RWPE2 (cell line): ENCODE data around the gene FIBIN.

Source experiments
- ATAC-seq: fragments of 200-7000 bp; cut with Tn5 transposase; 3 replicates; pipeline ENCODE4 v1.9.1; 2021; ENCODE audit warnings: low read depth
- DNase-seq: peaks from one replicate; pipeline ENCODE4 v3.0.0-alpha.2; 2020; ENCODE audit warnings: low spot score
- H3K27ac ChIP-seq: fragments of 450-650 bp; 2 replicates; pipeline ENCODE4 v1.5.1; 2017; ENCODE audit warnings: mild to moderate bottlenecking; ENCODE audit not compliant: poor library complexity, severe bottlenecking
- H3K27me3 ChIP-seq: fragments of 250-450 bp; sonication (Bioruptor Pico); 2 replicates; pipeline ENCODE4 v1.5.1; 2021; ENCODE audit warnings: mild to moderate bottlenecking, moderate library complexity; ENCODE audit not compliant: insufficient read depth, poor library complexity, severe bottlenecking
- H3K36me3 ChIP-seq: fragments of 250-450 bp; sonication (Bioruptor Pico); 2 replicates; pipeline ENCODE4 v1.5.1; 2020; ENCODE audit warnings: low read depth, mild to moderate bottlenecking, moderate library complexity
- H3K4me1 ChIP-seq: fragments of 250-450 bp; sonication (Bioruptor Pico); 2 replicates; pipeline ENCODE4 v1.5.1; 2021; ENCODE audit warnings: mild to moderate bottlenecking, moderate library complexity; ENCODE audit not compliant: insufficient read depth, poor library complexity, severe bottlenecking
- H3K4me3 ChIP-seq: fragments of 250-450 bp; sonication (Bioruptor Pico); 2 replicates; pipeline ENCODE4 v1.5.1; 2021; ENCODE audit warnings: mild to moderate bottlenecking, moderate library complexity; ENCODE audit not compliant: severe bottlenecking
- H3K9me3 ChIP-seq: fragments of 250-450 bp; sonication (Bioruptor Pico); 2 replicates; pipeline ENCODE4 v1.5.1; 2021; ENCODE audit warnings: mild to moderate bottlenecking, moderate library complexity; ENCODE audit not compliant: severe bottlenecking
- CTCF ChIP-seq: fragments of 450-650 bp; IDR thresholded peaks from one replicate; pipeline ENCODE4 v1.5.1; 2017; ENCODE audit warnings: mild to moderate bottlenecking, moderate library complexity; ENCODE audit not compliant: poor library complexity, severe bottlenecking

Gene FIBIN

GRCh38 chr11:26951809-26952515 is 42.0 kb upstream of the FIBIN start:
- H3K36me3 ChIP-seq, result no peaks in the 10 kb centered on the region
- no peak overlapping the region for H3K27ac ChIP-seq
- H3K4me1 ChIP-seq, result peaks cover 16% of the 10 kb centered on the region
- TF ChIP-seq CTCF, result no peak
- no peak overlapping the region for H3K4me3 ChIP-seq
- DNase-seq (no peak), ATAC-seq (no peak)
- H3K9me3 ChIP-seq, result no peaks in the 10 kb centered on the region
- H3K27me3 ChIP-seq, result no peaks in the 10 kb centered on the region

DNA sequence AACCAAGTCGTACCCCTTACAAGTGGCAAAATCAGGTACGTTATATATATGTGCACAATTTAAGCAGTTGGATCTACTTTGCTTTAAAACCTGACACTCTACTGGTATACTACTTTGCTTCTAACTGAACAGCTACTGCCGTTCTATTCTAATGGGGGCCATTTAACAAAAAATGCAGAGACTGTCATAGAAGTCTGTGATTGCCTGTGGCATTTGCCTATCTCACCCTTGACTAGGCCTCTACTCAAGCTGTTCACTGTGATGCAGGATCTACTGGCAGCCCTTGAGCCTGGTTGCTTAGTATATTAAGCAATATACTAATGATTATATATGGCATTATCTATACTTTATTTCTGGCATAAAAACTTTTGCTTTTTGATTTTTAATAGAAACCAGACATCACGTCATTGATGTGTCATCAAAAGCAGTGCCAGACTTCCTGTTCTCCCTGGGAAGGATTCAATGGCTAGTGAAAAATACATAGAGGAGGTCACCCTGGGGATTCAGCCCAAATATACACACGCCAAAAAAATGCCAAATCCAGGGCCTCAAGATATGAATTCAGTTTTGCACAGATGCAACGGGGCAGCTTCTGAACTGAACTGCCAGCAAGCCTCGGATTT is 40.0 kb upstream of the FIBIN start:
- no peak for TF ChIP-seq CTCF
- Histone ChIP-seq H3K4me3 (no peak overlapping the region), H3K36me3 (no peaks in the 10 kb centered on the region), H3K4me1 (no peaks in the 10 kb centered on the region), H3K9me3 (no peaks in the 10 kb centered on the region), H3K27ac (no peak overlapping the region), H3K27me3 (no peaks in the 10 kb centered on the region)
- ATAC-seq (no peak), DNase-seq (no peak)

- H3K4me3 ChIP-seq, result no peak overlapping the region
- no peak for ATAC-seq
Measured at GRCh38 chr11:26958005-26958701, 35.8 kb upstream of the FIBIN start.

GRCh38 chr11:26958702-26959049 is 35.2 kb upstream of the FIBIN start:
- H3K36me3 ChIP-seq, result no peaks in the 10 kb centered on the region
- no peak overlapping the region for H3K4me3 ChIP-seq
- TF ChIP-seq CTCF, result no peak
- no peaks in the 10 kb centered on the region for H3K27me3 ChIP-seq
- peaks cover 6% of the 10 kb centered on the region for H3K4me1 ChIP-seq
- H3K9me3 ChIP-seq, result no peaks in the 10 kb centered on the region
- no peak for DNase-seq
- no peak for ATAC-seq
- no peak overlapping the region for H3K27ac ChIP-seq

More at GRCh38 chr11:26958005-26958701, 35.8 kb upstream of the FIBIN start:
- Histone ChIP-seq H3K9me3 (no peaks in the 10 kb centered on the region), H3K27ac (no peak overlapping the region), H3K36me3 (no peaks in the 10 kb centered on the region), H3K27me3 (no peaks in the 10 kb centered on the region), H3K4me1 (peaks cover 6% of the 10 kb centered on the region)
- TF ChIP-seq CTCF, result no peak
- no peak for DNase-seq
